Activated naive CD8-positive, alpha-beta T cell (primary cell): ENCODE results near the gene MIB2.
"Not testable (repeated sequence)": the region's sequence is repeated elsewhere in the genome, so short reads cannot be mapped to it uniquely, and the experiment has no call there.

Experiments used
- H3K27ac Mint-ChIP-seq: one replicate; pipeline ENCODE4 v1.8.0; 2021; ENCODE audit warnings: mixed read lengths
- H3K27me3 Mint-ChIP-seq: one replicate; pipeline ENCODE4 v1.8.0; 2021; ENCODE audit warnings: mixed read lengths
- H3K36me3 Mint-ChIP-seq: one replicate; pipeline ENCODE4 v1.8.0; 2021; ENCODE audit warnings: mixed read lengths
- H3K4me1 Mint-ChIP-seq: one replicate; pipeline ENCODE4 v1.8.0; 2021; ENCODE audit warnings: low read depth, mixed read lengths
- H3K4me3 Mint-ChIP-seq: one replicate; pipeline ENCODE4 v1.8.0; 2021; ENCODE audit warnings: mild to moderate bottlenecking, mixed read lengths
- H3K9me3 Mint-ChIP-seq: one replicate; pipeline ENCODE4 v1.8.0; 2021; ENCODE audit warnings: low read depth, mixed read lengths

Gene MIB2

DNA sequence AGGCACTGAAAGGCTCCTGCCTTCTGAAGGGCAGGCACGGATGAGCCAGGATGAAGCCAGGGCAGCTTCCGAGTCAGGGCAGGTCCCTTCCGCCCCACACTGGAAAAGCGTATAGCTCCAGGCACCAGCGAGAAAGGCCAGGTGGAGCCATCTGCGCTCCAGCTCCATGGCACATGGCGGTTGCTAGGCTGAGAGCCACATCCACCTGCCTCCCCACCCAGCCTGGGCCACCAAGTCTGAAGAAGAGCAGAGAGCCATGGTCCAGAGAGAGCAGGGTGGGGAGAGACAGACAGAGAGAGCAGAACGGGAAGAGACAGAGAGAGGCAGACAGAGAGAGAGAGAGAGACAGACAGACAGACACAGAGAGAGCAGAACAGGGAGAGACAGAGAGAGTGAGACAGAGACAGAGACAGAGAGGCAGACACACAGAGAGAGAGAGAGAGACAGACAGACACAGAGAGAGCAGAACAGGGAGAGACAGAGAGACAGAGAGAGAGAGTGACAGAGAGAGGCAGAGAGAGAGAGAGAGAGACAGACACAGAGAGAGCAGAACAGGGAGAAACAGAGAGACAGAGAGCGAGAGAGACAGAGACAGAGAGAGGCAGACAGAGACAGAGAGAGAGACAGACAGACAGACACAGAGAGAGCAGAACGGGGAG, 20.6 kb upstream of the MIB2 start:
- H3K4me1 Mint-ChIP-seq: peaks cover 8% of the 10 kb centered on the region
- no peak overlapping the region for H3K4me3 Mint-ChIP-seq
- H3K27me3 Mint-ChIP-seq: no peaks in the 10 kb centered on the region
- no peak overlapping the region for H3K27ac Mint-ChIP-seq
- H3K36me3 Mint-ChIP-seq: no peaks in the 10 kb centered on the region
- no peaks in the 10 kb centered on the region for H3K9me3 Mint-ChIP-seq

- H3K9me3 Mint-ChIP-seq, H3K27me3 Mint-ChIP-seq, H3K4me1 Mint-ChIP-seq, H3K36me3 Mint-ChIP-seq, H3K27ac Mint-ChIP-seq, H3K4me3 Mint-ChIP-seq: not testable (repeated sequence)
Measured at GRCh38 chr1:1595341-1595740, 20.0 kb upstream of the MIB2 start.

GRCh38 chr1:1596493-1597274, 18.6 kb upstream of the MIB2 start:
- Mint-ChIP-seq H3K27ac (no peak overlapping the region), H3K4me3 (no peak overlapping the region), H3K27me3 (no peaks in the 10 kb centered on the region), H3K36me3 (no peaks in the 10 kb centered on the region), H3K4me1 (peaks cover 8% of the 10 kb centered on the region), H3K9me3 (no peaks in the 10 kb centered on the region)

DNA sequence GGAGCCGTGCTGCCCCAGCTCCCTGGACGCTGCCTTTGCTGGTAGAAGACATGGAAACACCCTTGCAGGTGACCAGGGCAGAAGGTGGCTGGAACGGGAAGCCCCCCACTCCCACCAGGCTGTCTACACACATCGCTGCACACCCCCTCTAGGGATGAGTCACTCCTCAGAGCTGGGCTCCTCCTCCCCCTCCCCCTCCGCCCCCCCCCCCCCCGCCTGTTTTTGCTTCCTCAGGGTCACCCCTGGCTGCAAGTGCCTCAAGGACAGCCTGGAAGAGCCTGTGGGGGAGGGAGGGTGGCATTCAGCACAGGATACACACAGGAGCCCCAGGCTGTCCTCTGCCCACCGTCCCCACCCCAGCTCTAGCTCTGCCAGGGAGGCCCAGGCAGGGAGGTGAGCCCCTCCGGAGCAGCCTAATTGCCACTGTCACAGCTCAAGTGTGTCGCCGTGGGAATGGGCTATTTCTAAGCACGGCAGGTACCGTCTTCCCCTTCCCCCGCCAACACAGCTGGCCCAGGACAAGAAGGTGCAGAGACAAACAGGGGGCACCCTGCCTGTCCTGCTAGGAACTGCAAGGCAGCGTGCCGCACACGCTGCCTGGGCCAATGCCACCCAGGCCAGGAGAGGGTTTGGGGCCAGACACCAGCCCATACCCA, 17.9 kb upstream of the MIB2 start:
- no peak overlapping the region for H3K27ac Mint-ChIP-seq
- H3K4me3 Mint-ChIP-seq: peak overlapping the region; percentile 40
- H3K36me3 Mint-ChIP-seq: no peaks in the 10 kb centered on the region
- no peaks in the 10 kb centered on the region for H3K9me3 Mint-ChIP-seq
- peaks cover 8% of the 10 kb centered on the region for H3K4me1 Mint-ChIP-seq
- H3K27me3 Mint-ChIP-seq: no peaks in the 10 kb centered on the region

DNA sequence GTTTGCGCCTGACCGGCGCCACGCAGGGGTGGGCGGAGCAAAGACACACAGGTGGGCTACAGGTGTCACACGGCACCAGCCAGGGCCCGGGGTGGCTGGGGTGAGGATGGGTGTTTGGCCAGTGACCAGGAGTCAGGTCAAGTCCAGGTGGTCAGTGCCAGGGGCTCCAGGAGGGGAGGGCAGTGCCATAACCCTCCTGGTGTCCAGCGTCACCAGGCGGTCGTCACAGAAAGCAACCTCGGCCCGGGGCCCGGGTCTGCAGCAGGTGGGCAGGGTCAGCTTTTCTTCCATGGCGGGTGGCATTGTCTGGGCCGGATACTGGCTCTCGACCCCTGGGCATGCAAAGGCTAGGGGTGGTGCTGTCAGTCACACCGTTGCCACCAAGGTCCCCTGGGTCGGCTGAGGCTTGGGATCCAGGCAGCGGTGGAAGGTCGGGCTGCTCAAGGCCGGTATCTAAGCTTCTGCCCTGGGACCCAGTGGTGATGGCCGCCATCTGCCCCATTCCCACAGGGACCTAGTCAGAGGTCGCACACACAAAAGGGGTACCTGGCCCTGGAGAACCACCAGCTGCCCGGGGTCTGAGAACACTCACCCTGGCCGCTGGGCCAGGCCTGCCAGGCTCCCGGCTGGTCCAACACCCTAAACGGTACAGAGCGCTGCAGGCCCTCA, 17.1 kb upstream of the MIB2 start:
- peaks cover 8% of the 10 kb centered on the region for H3K4me1 Mint-ChIP-seq
- H3K4me3 Mint-ChIP-seq: peak overlapping the region; percentile 40
- H3K27me3 Mint-ChIP-seq: no peaks in the 10 kb centered on the region
- H3K9me3 Mint-ChIP-seq: no peaks in the 10 kb centered on the region
- no peak overlapping the region for H3K27ac Mint-ChIP-seq
- no peaks in the 10 kb centered on the region for H3K36me3 Mint-ChIP-seq

DNA sequence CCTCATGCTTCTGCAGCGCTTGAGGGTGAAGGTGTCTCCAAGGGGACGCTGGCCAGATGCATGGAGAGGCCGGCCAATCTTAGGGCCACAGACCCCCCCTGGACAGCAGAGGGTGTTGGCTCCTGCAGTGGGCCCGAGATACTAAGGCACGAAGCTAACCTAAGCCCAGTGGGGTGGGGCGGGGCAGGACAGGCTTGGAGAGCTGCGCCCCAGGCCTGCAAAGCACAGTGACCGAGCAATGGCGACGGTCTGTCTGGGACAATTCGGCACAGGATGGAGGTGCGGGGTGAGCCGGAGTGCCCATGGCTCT, 16.6 kb upstream of the MIB2 start:
- no peaks in the 10 kb centered on the region for H3K36me3 Mint-ChIP-seq
- peaks cover 8% of the 10 kb centered on the region for H3K4me1 Mint-ChIP-seq
- H3K27ac Mint-ChIP-seq: peak overlapping the region; percentile 54
- peak overlapping the region; percentile 66 for H3K4me3 Mint-ChIP-seq
- H3K27me3 Mint-ChIP-seq: no peaks in the 10 kb centered on the region
- no peaks in the 10 kb centered on the region for H3K9me3 Mint-ChIP-seq

DNA sequence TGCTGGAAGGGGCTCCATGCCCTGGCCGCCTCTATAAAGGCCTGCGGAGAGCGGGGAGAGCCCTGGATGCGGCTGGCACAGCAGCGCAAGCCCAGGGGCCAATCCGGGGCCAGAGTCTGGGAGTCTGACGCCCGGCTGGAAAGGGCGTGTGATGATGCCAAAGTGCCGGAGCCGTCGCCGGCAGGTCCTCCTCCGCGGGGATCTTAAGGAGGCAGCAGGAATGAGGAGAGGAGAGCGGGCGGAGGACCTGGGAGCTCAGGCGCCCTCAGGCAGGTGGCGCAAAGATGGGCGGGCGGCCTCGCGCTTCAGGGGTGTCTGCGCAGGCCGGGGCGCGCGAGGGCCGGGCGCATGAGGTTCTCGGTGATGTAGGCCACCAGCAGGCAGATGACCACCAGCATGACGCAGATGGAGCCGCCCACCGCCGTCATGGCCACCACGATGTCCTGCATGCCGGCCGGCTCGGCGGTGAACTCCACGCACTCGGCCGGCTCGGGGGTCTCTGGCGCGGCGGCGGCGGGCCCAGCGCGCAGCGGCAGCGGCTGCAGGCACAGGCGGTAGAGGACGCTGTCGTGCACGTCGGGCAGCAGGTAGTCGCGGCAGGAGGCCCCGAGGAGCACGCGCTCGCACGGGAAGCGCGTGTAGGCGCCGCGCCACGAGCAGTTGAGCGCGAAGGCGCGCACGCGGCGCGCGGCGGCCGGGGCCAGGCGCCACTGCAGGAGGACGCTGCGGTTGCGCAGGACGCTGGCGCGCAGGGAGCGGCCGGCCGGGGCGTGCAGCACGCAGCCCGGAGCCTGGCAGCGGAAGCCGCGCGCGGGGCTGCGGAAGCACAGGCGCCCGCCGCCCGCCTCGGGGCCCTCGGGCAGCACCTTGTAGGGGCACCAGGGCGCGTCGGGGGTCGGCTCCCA, 16.0 kb upstream of the MIB2 start:
- H3K36me3 Mint-ChIP-seq: no peaks in the 10 kb centered on the region
- H3K4me1 Mint-ChIP-seq: peaks cover 8% of the 10 kb centered on the region
- peak overlapping the region; percentile 66 for H3K4me3 Mint-ChIP-seq
- H3K27me3 Mint-ChIP-seq: no peaks in the 10 kb centered on the region
- peak overlapping the region; percentile 54 for H3K27ac Mint-ChIP-seq
- no peaks in the 10 kb centered on the region for H3K9me3 Mint-ChIP-seq

DNA sequence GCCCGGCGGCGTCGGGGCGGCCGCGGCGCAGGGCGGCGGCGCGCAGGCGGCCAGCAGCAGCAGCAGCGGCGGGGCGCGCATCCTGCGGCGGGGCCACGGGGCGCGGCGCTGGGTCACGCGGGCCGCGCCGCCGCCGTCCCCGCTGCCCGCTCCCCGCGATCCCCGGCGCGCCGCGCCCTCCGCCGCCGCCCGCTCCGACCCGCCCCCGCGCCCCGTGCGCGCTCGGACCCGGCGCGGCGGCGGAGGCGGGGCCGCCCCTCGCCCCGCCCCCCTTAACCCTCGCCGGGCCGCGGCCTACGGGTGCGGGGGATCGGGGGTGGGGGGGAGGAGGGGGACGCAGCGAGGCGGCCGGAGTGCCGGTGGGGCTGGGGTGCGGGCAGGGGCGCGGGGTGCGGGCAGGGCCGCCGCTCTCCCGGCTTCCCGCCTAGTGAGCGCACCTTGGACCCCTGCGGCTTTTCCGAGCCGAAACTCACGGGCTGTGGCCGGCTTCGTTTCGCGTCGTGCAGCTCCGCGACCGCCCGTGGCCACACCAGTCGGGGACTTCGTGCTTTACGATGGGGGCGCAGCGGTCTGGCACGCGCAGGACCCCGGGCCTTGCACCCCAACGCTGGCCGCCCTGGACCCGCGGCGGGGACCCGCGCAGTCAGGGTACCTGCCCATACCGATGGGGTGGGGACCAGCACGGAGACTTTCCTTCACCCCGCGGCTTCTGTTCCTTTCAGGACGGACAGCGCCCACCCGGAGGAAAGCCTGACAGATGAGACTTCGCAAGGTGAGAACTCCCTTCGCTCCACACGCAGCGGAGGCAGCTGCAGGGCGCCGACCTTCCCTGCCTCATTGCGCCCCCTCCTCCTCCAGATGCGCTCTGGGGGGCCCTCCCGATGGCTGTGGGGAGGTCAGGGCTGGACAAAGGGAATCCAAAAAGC, 15.1 kb upstream of the MIB2 start, which contains the start of gene FNDC10:
FNDC10 (minus strand) TSS at position 201 of the 926 bp plus-strand sequence; CDS start at position 81, 120 bp downstream.
- Mint-ChIP-seq H3K27me3 (no peaks in the 10 kb centered on the region), H3K4me3 (peak within 1 kb of the TSS; percentile 66), H3K9me3 (no peaks in the 10 kb centered on the region), H3K27ac (peak within 1 kb of the TSS; percentile 54), H3K36me3 (no peaks in the 10 kb centered on the region), H3K4me1 (peaks cover 8% of the 10 kb centered on the region)

- H3K36me3 Mint-ChIP-seq: no peaks in the 10 kb centered on the region
- H3K4me3 Mint-ChIP-seq: peak overlapping the region; percentile 58
- no peak overlapping the region for H3K27ac Mint-ChIP-seq
- no peaks in the 10 kb centered on the region for H3K9me3 Mint-ChIP-seq
- H3K4me1 Mint-ChIP-seq: peaks cover 8% of the 10 kb centered on the region
- H3K27me3 Mint-ChIP-seq: no peaks in the 10 kb centered on the region
Measured at GRCh38 chr1:1600861-1601563, 14.3 kb upstream of the MIB2 start.

DNA sequence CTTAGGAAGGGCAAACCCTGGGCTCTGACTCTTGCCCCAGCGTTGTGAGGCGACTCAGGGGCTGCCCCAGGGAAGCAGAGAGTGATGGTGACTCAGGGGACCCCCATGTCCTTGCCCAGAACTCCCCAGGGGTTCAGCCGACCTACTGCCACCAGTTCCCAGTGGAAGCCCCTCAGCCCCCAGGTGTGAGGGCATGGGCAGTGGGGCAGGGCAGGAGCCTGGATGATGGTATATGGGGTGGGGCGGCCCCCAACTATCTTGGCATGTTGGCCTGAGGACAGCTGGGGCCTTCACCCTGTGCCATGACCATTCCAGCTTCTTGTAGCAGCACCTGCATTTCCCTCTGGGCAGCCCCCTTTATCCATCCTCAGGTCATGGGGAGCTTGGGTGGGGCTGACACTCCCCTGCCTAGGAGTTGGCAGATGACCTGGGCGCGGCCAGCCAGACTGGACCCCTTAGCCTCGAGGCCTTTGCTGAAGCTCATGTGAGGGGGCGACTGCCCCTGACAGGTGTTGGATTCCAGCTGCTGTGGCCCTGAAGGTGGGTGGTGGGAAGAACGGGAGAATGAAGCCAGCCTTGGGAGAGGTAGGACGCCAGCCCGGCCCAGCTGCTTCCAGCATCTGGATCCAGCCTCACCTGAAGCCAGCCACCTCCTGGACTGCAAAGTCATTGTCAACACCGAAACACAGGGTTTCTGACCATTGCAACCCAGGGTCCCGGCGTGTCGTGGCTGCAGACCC, 13.6 kb upstream of the MIB2 start:
- Mint-ChIP-seq H3K27me3 (no peaks in the 10 kb centered on the region), H3K9me3 (no peaks in the 10 kb centered on the region), H3K4me3 (no peak overlapping the region), H3K36me3 (no peaks in the 10 kb centered on the region), H3K4me1 (peaks cover 10% of the 10 kb centered on the region), H3K27ac (no peak overlapping the region)

GRCh38 chr1:1602304-1602967, 12.9 kb upstream of the MIB2 start:
- Mint-ChIP-seq H3K27ac (no peak overlapping the region), H3K4me1 (peaks cover 16% of the 10 kb centered on the region), H3K36me3 (no peaks in the 10 kb centered on the region), H3K9me3 (no peaks in the 10 kb centered on the region), H3K27me3 (no peaks in the 10 kb centered on the region), H3K4me3 (no peak overlapping the region)

GRCh38 chr1:1602968-1603506, 12.3 kb upstream of the MIB2 start:
- Mint-ChIP-seq H3K4me3 (no peak overlapping the region), H3K36me3 (no peaks in the 10 kb centered on the region), H3K9me3 (no peaks in the 10 kb centered on the region), H3K27me3 (no peaks in the 10 kb centered on the region), H3K4me1 (peaks cover 16% of the 10 kb centered on the region), H3K27ac (no peak overlapping the region)
